ENCODE results near the gene PTPA.

DNA sequence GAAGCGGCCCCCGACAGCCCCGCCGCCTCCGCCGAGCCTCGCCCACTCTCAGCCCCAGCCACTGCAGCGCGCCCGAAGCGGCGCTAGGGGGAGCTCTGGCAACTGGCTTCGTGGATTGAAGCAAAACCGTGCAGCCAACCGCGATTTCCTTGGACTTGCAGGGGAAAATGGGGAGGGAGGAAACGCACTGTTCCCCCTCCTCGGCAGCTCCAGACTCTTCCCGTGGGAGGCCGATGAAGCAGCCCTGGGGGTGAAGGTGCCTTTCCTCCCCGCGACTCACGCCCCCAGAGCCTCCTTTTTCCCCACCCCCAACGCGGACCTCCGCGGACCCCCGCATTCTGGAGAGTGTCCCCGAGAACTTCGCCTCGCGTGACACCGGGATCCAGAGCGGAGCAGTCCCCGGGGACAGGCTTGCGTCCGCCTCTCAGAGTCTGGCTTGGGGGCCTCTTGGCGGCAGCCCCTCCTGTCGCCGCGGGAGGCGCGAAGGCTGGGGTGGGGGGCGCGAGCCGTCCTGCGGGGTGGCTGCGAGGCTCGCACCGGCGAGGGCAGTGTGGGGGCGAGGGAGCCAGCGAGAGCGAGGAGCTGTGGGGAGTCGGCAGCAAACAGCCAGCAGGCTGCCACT is 63.0 kb downstream of the PTPA start:
- peak; percentile 96 to 99 for TF ChIP-seq CTCF (IDR thresholded peaks at IDR 0.05; ENCODE audit: extremely low read depth in 1 of 2, insufficient read depth in 1 of 2, low read depth in 1 of 2, low read length in 2 of 2)
- TF ChIP-seq POLR2AphosphoS5 (IDR thresholded peaks at IDR 0.05; ENCODE audit: insufficient read depth, low read depth, low read length) = peak; percentile 71
- TF ChIP-seq POLR2A (IDR thresholded peaks at IDR 0.05; ENCODE audit: low read depth, low read length) = peak; percentile 64
- TF ChIP-seq GATA2 (IDR thresholded peaks at IDR 0.05; ENCODE audit: insufficient read depth, insufficient read length, low read depth, low read length) = no peak
- no peak for TF ChIP-seq FOS (IDR thresholded peaks at IDR 0.05; ENCODE audit: borderline replicate concordance, insufficient read depth, low read length)
- no peak for TF ChIP-seq EZH2 (IDR thresholded peaks at IDR 0.05; ENCODE audit: borderline replicate concordance, low read depth, low read length, severe bottlenecking)

Data from endothelial cell of umbilical vein (primary cell).